22Rv1 (cell line): ENCODE measurements around the gene TSSC4.

ENCODE experiments used
- CTCF ChIP-seq: fragments of 450-650 bp; IDR thresholded peaks from 2 replicates; pipeline ENCODE4 v1.5.1; 2017; ENCODE audit warnings: mild to moderate bottlenecking
- ZFX ChIP-seq: fragments of 450-650 bp; IDR thresholded peaks from 2 replicates; pipeline ENCODE4 v1.6.1; 2017; ENCODE audit warnings: antibody characterized with exemption, borderline replicate concordance

- TF ChIP-seq CTCF (no peak), ZFX (no peak)
Observed at GRCh38 chr11:2357246-2357645, 43.3 kb upstream of the TSSC4 start.
